OCI-LY3 (cell line): Measurements from ENCODE around the gene ASS1.

Experiments
- H2AFZ ChIP-seq: fragments of 200-600, 300-600 bp; shearing (Covaris generic); 2 replicates; pipeline ENCODE4 v1.6.0; 2014; ENCODE audit warnings: antibody characterized with exemption, low read depth, low read length
- H3K27ac ChIP-seq: fragments of 200-600, 300-600 bp; sonication (generic); 2 replicates; pipeline ENCODE4 v1.5.1; 2014; ENCODE audit warnings: mild to moderate bottlenecking, low read length, moderate library complexity, mixed read lengths
- H3K27me3 ChIP-seq: fragments of 200-600, 300-600 bp; sonication (generic); 2 replicates; pipeline ENCODE4 v1.6.1; 2014; ENCODE audit warnings: low read depth, low read length, mixed read lengths
- H3K36me3 ChIP-seq: fragments of 200-600, 300-600 bp; sonication (generic); replicated peaks from 2 replicates; pipeline ENCODE3; 2014; ENCODE audit warnings: low read depth, low read length, mixed read lengths
- H3K4me1 ChIP-seq: fragments of 300-600, 200-600 bp; sonication (generic); 2 replicates; pipeline ENCODE4 v1.6.1; 2014; ENCODE audit warnings: low read length, mixed read lengths
- H3K4me2 ChIP-seq: fragments of 200-600, 300-600 bp; sonication (generic); 2 replicates; pipeline ENCODE4 v1.6.1; 2014; ENCODE audit warnings: low read length, mixed read lengths
- H3K4me3 ChIP-seq: fragments of 300-600, 200-600 bp; sonication (generic); 2 replicates; pipeline ENCODE4 v1.5.1; 2014; ENCODE audit warnings: antibody characterized with exemption, mild to moderate bottlenecking, low read length, moderate library complexity
- H3K79me2 ChIP-seq: fragments of 300-600, 200-600 bp; shearing (Covaris generic); 2 replicates; pipeline ENCODE4 v1.6.1; 2014; ENCODE audit warnings: mild to moderate bottlenecking, low read length, mixed read lengths
- H3K9ac ChIP-seq: fragments of 300-600, 200-600 bp; shearing (Covaris generic); 2 replicates; pipeline ENCODE4 v1.6.0; 2014; ENCODE audit warnings: mild to moderate bottlenecking, low read length, moderate library complexity
- H3K9me3 ChIP-seq: fragments of 200-600, 300-600 bp; shearing (Covaris generic); 2 replicates; pipeline ENCODE4 v1.6.1; 2014; ENCODE audit warnings: low read length, mixed read lengths; ENCODE audit not compliant: insufficient read depth
- H4K20me1 ChIP-seq: fragments of 200-600, 300-600 bp; sonication (generic); 2 replicates; pipeline ENCODE4 v1.6.1; 2016; ENCODE audit warnings: low read length, mixed read lengths; ENCODE audit not compliant: insufficient read depth
- CTCF ChIP-seq: fragments of 200-600, 300-600 bp; sonication (generic); IDR thresholded peaks from 2 replicates; pipeline ENCODE4 v1.5.1; 2014; ENCODE audit warnings: antibody characterized with exemption, low read length, low read depth
- EZH2phosphoT487 ChIP-seq: fragments of 200-600 bp; shearing (Covaris generic); IDR thresholded peaks from 2 replicates; pipeline ENCODE4 v1.6.1; 2018; ENCODE audit warnings: antibody characterized with exemption, mixed run types, low read depth

Gene ASS1

GRCh38 chr9:130523921-130524320 lies 79.2 kb downstream of the ASS1 start:
- Histone ChIP-seq H4K20me1 (no peaks in the 10 kb centered on the region), H3K79me2 (no peaks in the 10 kb centered on the region), H3K4me3 (no peak overlapping the region), H3K36me3 (peaks cover 6% of the 10 kb centered on the region), H3K9ac (no peak overlapping the region), H3K4me2 (no peak overlapping the region), H3K27me3 (0 out of 2 replicates have a peak, but pooled peaks cover 1% of the 10 kb centered on the region), H3K27ac (no peak overlapping the region), H3K9me3 (no peaks in the 10 kb centered on the region), H2AFZ (no peak overlapping the region), H3K4me1 (peaks cover 11% of the 10 kb centered on the region)
- TF ChIP-seq EZH2phosphoT487 (no peak), CTCF (no peak)

DNA sequence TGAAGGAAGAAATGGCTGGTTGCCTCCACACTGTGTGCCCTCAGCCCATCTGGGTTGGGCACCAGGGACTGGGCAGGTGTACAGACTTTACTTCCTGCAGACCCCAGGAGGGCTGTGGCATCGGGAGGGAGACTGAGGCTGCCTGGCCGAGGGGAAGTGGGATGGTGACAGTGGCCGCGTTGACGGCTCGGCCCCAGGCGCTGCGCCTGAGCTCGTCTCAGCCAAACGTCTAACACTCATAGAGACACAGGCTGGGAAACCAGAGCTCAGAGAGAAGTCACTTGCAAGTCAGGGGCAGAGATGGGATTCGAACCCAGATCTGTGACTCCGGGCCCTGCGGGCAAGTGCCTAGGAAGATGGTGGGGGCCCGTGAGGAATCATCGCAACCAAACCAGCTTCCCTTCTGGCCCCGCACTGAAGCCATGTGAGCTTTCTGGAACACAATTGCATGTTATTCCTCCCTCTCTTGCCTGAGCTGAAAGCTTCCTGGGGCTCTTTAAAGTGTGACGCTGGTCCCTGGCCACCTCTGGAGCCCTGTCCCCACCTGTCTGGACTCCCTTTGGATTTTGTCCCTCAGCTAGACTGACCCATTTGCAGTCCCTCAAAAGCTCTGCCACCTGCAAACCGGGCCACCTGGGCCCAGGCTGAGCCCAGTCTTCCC lies 81.6 kb downstream of the ASS1 start:
- Histone ChIP-seq H3K9ac (no peak overlapping the region), H3K79me2 (no peaks in the 10 kb centered on the region), H3K4me2 (no peak overlapping the region), H3K9me3 (no peaks in the 10 kb centered on the region), H3K27me3 (peaks cover 11% of the 10 kb centered on the region; the same call in 1 of the 2 replicates), H2AFZ (no peak overlapping the region), H3K36me3 (peaks cover 6% of the 10 kb centered on the region), H3K4me3 (no peak overlapping the region), H3K27ac (no peak overlapping the region), H4K20me1 (no peaks in the 10 kb centered on the region), H3K4me1 (peaks cover 11% of the 10 kb centered on the region)
- TF ChIP-seq EZH2phosphoT487 (no peak), CTCF (no peak)

GRCh38 chr9:130526854-130527650 lies 82.3 kb downstream of the ASS1 start:
- Histone ChIP-seq H3K27me3 (peaks cover 11% of the 10 kb centered on the region; the same call in 1 of the 2 replicates), H3K9me3 (no peaks in the 10 kb centered on the region), H3K27ac (no peak overlapping the region), H3K36me3 (peaks cover 6% of the 10 kb centered on the region), H4K20me1 (no peaks in the 10 kb centered on the region), H3K4me2 (no peak overlapping the region), H2AFZ (no peak overlapping the region), H3K79me2 (no peaks in the 10 kb centered on the region), H3K4me3 (no peak overlapping the region), H3K4me1 (peaks cover 6% of the 10 kb centered on the region), H3K9ac (no peak overlapping the region)
- TF ChIP-seq EZH2phosphoT487 (no peak), CTCF (no peak)

GRCh38 chr9:130527651-130528310 lies 83.0 kb downstream of the ASS1 start:
- no peaks in the 10 kb centered on the region for H4K20me1 ChIP-seq
- H3K9me3 ChIP-seq: no peaks in the 10 kb centered on the region
- H3K36me3 ChIP-seq: no peaks in the 10 kb centered on the region
- H3K27ac ChIP-seq: no peak overlapping the region
- no peak overlapping the region for H3K4me3 ChIP-seq
- H2AFZ ChIP-seq: no peak overlapping the region
- no peak overlapping the region for H3K9ac ChIP-seq
- H3K27me3 ChIP-seq: peaks cover 11% of the 10 kb centered on the region; the same call in 1 of the 2 replicates
- H3K4me2 ChIP-seq: no peak overlapping the region
- no peaks in the 10 kb centered on the region for H3K79me2 ChIP-seq
- TF ChIP-seq EZH2phosphoT487: no peak
- TF ChIP-seq CTCF: no peak
- no peaks in the 10 kb centered on the region for H3K4me1 ChIP-seq
